Head of caudate nucleus (tissue), 42 donors: Measurements from ENCODE around the gene RASSF4.
A peak's percentile ranks its signal among the peaks of the same experiment; 100 is the strongest.
"Not testable (repeated sequence)": the region's sequence is repeated elsewhere in the genome, so short reads cannot be mapped to it uniquely, and the experiment has no call there.

Source experiments
- DNase-seq, 42 donors: peaks; one replicate each; pipeline versions ENCODE4 v3.0.0 to v3.0.0-alpha.2; 2020 to 2021; ENCODE audit warnings: mixed read lengths in 7 of 42
- intact Hi-C: fragments of 100-400 bp; cut with DNase I; formaldehyde crosslinking; loops from one replicate; pipeline ENCODE4 v1.15.0; 2022

Gene RASSF4

DNA sequence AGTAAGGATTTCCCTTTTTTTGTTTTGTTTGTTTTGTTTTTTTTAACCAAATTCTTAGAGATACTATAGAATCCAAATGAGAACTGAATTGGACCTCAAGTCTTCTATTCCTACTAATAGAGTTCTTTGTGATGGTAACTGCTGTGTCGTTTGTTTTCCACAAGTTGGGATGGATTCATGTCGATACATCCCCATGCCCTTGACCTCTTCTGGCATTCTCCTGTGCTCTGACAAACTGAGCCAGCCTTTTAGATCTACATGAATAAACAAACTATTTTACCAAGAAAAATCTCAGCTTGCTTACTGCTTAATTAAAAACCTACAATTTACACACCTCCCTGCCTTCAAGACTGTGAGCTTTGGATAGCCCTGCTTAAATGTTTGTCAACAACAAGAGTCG lies 45.1 kb downstream of the RASSF4 start:
- intact Hi-C loops = loop anchor here (10.0 kb wide), 1 partner anchor 240 kb away; no protein-coding TSS in a partner anchor
- no peak for DNase-seq

DNA sequence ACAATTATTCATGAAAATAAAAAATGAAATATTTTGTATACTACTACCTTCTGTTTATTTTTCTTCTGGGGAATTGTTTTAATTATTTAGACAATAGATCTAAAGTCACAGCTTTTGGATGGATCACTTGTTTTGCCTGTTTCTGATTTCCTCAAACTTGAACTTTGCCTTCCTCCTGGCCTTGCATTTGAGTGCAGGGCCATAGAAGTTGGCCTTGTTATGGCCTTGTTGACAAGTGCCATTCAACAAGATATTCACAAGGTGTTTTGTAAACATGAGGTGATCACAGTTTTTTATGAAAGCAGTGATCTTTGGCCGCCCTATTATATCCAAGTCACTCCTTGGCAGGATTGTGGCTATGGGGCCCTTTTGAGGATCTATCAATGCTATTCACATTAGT lies 45.7 kb downstream of the RASSF4 start:
- intact Hi-C loops = loop anchor here (10.0 kb wide), 1 partner anchor 240 kb away; no protein-coding TSS in a partner anchor
- DNase-seq = no peak

DNA sequence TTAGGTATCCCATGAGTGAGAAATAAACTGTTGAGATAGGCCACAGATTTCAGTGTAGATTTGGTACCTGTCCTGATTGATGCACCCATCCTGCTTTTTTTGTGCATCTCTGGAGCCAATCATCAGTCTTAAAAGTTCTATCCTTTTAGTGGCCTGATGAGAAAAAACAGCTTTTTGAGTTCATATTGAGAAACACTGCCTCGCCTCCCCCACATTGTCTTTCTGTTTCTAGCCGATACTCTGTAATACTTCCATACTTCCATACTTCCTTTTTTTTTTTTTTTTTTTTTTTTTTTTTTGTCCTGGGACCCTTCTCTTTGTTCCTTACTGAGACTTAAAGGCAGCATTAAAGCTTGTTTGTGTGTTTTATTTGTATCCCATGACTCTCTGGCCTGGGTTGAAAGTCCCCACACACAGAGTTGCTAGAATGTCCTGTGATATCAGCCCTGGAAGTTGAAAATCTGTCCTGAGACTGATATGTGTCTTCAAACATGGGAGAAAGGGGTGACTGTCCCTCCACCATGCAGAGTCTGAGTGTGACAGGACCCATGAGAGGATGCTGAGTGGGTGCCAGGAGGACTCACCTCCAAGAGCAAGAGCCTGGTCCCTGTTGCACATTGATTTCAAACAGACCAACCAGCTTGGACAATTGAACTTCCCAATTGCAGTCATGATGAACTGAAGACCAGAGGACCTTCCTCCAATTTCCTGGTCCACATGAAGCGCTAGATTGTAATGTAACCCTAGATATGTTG lies 46.9 kb downstream of the RASSF4 start:
- no peak for DNase-seq
- intact Hi-C loops = loop anchor here (10.0 kb wide), 1 partner anchor 238 kb away; no protein-coding TSS in a partner anchor

DNA sequence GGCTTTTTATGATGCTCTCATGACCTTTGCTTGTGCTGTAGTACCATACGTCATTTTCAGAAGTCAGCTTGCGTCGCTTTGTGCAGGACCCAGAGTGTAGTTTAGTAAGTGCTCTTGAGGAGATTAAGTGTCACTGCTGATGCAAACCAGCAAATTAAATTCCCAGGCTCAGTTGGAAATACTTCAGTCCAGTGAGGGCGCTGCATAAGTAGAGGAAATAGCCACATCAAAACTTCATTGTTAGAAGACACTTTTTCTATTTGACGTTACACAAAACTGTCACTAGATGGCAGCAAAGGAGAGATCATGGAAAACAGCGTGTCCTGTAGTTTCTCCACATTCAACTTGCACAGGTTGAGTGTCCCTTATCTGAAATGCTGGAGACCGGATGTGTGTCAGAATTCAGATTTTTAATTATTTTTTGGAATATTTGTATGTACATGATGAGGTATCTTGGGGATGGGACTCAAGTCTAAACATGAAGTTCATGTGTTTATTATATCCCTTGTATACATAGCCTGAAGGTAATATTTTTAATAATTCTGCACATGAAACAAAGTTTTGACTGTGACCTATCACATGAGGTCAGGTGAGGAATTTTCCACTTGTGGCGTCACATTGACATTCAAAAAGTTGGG lies 49.0 kb downstream of the RASSF4 start:
- peak in 13 of 42 donors; percentile 35 to 83 (median 55) for DNase-seq
- intact Hi-C loops = loop anchor here (10.0 kb wide), 1 partner anchor 236 kb away; no protein-coding TSS in a partner anchor

DNA sequence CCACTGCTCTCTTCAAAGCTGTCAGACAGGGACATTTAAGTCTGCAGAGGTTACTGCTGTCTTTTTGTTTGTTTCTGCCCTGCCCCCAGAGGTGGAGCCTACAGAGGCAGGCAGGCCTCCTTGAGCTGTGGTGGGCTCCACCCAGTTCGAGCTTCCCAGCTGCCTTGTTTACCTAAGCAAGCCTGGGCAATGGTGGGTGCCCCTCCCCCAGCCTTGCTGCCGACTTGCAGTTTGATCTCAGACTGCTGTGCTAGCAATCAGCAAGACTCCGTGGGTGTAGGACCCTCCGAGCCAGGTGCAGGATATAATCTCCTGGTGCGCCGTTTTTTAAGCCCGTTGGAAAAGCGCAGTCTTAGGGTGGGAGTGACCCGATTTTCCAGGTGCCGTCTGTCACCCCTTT lies 55.0 kb downstream of the RASSF4 start:
- DNase-seq, intact Hi-C loops: not testable (repeated sequence)

DNA sequence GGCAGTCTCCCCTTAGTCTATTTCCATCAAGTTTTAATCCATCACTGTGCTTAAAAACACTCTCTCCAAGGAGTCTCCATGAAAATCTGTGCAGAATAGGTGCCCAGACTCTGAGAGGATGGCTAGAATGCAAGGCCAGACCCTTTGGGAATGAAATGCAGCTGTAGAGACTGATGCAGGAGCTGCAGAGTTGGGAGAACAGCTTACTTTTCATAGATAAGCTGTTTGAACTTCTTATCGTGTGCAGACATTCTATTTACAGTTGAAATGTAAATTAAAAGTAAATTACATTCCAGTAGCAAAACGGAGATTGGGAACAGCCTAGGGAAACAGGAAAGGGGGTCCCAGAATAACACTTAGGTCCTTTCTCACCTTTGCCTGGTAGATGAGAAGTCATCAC lies 56.0 kb downstream of the RASSF4 start:
- intact Hi-C loops = no loop called here
- no peak for DNase-seq

DNA sequence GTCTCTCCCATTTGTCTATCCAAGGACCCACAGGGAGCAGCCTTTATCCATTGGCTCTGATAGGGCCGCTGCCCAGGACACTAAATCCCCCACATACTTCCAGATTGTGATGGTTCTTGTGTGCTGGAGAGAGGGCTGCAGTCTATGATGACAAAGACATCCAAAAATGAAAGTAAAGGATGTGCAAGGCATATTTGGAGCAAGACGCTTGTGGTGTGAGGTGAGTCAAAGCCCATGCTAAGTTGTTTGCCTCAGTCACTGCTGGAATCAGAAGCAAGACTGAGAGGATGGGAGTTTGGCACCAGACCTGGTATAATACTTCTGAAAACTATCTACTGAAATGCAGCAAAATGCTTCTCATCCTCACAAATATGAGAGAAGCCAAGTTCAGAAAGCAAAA lies 63.8 kb downstream of the RASSF4 start:
- intact Hi-C loops = no loop called here
- no peak for DNase-seq

DNA sequence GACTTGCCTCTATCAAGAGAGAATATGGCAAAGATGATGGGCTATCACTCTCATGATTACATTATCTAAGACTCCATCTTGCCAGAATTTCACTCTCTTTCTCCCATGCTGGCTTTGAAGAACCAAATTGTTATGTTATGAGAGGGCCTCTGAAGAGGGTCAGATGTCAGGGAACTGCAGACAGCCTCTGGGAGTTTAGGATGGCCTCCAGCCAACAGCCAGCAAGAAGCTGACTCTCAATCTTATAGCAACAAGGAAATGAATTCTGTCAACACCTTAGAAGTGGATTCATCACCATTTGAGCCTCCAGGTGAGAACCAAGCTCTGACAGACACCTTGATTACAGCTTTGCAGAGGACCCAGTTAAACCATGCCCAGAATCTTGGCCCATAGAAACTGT lies 74.7 kb downstream of the RASSF4 start:
- intact Hi-C loops = no loop called here
- DNase-seq = no peak

DNA sequence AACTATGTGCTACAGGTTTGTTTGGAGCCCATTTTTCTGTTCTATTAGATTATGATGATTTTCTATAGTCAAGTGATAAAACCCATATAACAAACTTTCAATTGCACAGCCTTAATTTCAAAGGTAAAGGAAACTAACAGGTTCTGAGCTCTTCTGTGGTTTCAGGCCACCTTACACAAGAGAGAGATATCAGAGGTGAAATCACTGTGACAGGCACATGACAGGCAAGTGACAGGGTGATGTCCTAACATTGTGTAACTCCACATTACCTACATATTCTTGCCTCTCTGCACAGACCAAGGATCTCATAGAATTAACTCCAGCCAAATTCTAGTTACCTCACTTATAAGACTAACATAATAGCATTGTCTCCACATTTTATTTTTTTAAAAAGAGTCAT lies 76.1 kb downstream of the RASSF4 start:
- intact Hi-C loops = no loop called here
- no peak for DNase-seq

DNA sequence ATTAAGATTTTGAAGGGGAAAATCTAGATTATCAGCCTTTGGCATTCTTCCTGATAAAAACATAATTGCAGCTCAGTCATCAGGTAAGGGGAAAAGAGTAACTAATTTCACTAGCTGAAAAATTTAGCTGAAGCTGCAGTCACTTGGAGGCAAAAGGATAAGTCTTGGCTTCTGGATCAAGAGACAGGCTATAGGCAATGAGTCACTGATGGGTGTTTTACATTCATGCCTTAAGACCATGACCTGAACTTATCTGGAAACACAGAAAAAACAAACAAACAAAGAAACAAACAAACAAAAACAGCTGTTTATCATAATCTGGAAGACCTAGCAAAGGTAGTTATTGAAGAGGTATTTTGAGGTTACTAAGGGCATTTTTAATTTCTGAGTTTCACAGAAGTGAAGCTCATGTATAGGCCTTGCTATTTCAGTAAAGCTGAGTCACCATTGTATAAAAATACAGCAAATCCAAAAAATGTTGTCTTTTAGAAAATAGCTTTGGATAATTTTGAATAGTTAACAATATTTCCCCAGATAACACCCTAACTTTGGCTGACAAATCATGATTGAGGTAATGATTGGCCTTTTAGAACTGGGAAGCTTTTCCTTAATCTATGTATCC lies 81.4 kb downstream of the RASSF4 start:
- DNase-seq = no peak
- intact Hi-C loops = no loop called here

DNA sequence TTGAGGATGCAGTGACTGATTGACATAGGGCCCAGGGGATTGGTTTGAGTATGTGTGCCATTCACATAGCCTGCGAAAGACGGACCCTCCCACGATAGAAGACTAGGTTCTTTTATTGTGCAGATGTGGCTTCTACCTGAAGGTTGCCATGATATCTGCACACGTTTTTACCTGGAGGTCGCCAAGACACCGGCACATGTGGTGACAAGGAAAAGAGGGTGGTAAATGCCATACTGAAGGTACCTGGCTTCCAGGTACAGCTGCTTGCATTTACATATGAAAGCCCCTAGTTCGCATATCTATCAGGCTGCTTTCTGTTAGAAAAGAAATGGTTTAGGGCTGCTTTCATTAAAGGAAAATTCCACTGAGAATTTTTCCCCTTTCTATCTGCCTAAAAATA lies 84.7 kb downstream of the RASSF4 start:
- DNase-seq = no peak
- intact Hi-C loops = no loop called here
